Stimulated activated CD8-positive, alpha-beta memory T cell treated with anti-CD3 and anti-CD28 coated beads, Interleukin-12 subunit alpha, Interleukin-12 subunit beta, amount 100 ng/mL, for 24 hours (primary cell): ENCODE measurements around the gene KCNA3.

Experiments used
- DNase-seq: peaks from one replicate; pipeline ENCODE4 v3.0.0-alpha.2; 2020; ENCODE audit errors: extremely low read depth

The KCNA3 gene

GRCh38 chr1:110638058-110638457 is 36.7 kb downstream of the KCNA3 start:
- no peak for DNase-seq

- no peak for DNase-seq
Observed at GRCh38 chr1:110637475-110637874, 37.3 kb downstream of the KCNA3 start.

- no peak for DNase-seq
Observed at GRCh38 chr1:110636149-110636935, 38.4 kb downstream of the KCNA3 start.

- no peak for DNase-seq
Observed at GRCh38 chr1:110635434-110635833, 39.3 kb downstream of the KCNA3 start.

GRCh38 chr1:110634455-110635311 is 40.1 kb downstream of the KCNA3 start:
- DNase-seq: peak; percentile 57

GRCh38 chr1:110634086-110634454 is 40.7 kb downstream of the KCNA3 start:
- no peak for DNase-seq

- DNase-seq: no peak
Observed at GRCh38 chr1:110633646-110634030, 41.1 kb downstream of the KCNA3 start.

- no peak for DNase-seq
Observed at GRCh38 chr1:110631836-110632620, 42.7 kb downstream of the KCNA3 start.

GRCh38 chr1:110630839-110631663 is 43.7 kb downstream of the KCNA3 start:
- peak; percentile 52 for DNase-seq

- DNase-seq: no peak
Observed at GRCh38 chr1:110628323-110629105, 46.2 kb downstream of the KCNA3 start.

- no peak for DNase-seq
Observed at GRCh38 chr1:110627764-110628163, 47.0 kb downstream of the KCNA3 start.

- DNase-seq: no peak
Observed at GRCh38 chr1:110626889-110627288, 47.9 kb downstream of the KCNA3 start.
